GM19455 (cell line): Measurements from ENCODE around the gene OR8B3.
"Not testable (repeated sequence)": the region's sequence is repeated elsewhere in the genome, so short reads cannot be mapped to it uniquely, and the experiment has no call there.

Source experiments
- ATAC-seq: cut with Tn5 transposase; IDR thresholded peaks from one replicate; pipeline ENCODE4 v1.9.1; 2021; ENCODE audit not compliant: unreplicated experiment

OR8B3 gene, protein sequence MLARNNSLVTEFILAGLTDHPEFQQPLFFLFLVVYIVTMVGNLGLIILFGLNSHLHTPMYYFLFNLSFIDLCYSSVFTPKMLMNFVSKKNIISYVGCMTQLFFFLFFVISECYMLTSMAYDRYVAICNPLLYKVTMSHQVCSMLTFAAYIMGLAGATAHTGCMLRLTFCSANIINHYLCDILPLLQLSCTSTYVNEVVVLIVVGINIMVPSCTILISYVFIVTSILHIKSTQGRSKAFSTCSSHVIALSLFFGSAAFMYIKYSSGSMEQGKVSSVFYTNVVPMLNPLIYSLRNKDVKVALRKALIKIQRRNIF

DNA sequence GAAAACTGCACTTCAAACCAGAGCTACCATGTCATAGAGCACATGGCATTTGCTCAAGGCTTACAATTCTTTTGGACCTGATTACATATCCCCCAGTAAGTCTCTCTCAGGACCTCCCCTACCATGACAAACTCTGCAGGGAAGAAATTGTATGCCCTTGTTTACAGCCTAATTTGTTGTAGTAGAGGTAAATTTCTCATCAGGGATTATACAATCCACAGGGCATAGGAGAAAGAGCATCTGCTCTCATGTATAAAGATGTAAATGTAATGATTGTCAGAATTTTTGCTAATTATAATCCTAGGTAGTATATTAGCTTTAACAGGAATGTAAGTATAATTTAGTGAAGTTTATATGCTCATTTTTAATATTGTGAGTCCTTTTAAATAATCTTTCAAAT lies at the start of gene OR8B3:
Gene OR8B3, minus strand, starts transcription at position 101 of the 400 bp plus-strand sequence. CDS start 1,673 bp downstream, outside the sequence.
- no peak for ATAC-seq

DNA sequence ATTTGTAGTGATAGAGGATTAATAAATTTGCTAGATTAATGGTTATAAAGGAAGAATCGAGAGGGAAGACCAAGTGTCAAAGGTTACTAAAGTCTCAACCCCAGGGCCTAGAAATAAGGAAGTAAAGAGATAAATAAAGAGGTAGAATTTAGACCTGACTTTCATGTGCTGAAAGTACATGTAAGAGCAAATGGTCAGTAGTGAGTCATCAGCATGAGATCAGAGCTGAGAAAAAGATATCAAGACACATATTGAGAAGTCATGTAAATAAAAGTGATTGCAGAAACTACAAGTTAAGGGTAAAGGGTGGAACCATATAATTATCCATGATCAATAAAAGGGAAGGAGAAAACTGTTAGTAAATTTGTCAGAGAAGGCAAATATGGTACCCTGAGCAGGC lies 48.1 kb upstream of the OR8B3 start:
- ATAC-seq: no peak

DNA sequence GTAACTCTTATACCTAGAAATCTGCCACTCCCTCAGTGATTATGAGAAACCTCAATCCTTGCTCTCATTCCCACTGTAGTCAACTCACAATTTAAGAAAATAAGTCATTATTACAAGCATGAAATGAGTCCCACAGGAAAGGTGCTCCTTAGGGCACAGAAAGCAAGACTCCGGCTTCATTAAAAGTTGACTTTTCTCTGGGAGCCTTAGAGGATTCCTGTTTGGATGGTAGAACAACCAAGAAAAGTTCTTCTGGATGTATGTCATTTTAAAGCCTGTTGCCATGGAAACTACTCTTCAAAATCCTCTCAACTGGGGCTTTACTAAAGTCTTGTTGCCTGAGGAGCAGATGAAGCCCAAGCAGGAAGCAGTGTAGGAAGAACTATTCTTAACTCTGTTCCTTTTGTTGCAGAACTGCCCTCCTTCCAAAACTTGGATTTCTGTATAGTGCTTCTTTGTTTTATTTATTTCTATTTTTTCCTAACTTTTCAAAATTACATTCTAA lies 46.9 kb upstream of the OR8B3 start, which contains the start of gene OR8B8:
Gene OR8B8, minus strand, starts transcription at position 51 of the 505 bp plus-strand sequence. CDS start 4,611 bp downstream, outside the sequence.
- ATAC-seq: no peak

DNA sequence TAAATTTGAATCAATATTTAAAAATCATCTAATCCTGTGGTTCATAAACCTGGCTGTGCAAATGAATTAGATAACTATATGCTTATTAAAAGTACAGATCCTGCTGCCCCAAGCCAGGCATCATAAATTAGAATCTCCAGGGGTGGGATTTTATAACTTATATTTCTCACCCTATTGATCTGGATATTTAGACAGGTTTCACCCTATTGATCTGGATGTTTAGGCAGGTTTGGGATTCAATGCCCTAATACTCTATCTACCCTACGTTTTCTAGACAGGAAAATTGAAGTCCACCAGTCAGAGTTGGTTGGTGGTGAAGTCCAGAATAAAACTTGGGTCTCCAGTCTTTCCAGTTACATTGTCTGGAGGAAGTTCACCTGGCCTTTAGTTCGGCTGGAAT lies 44.0 kb upstream of the OR8B3 start:
- no peak for ATAC-seq

DNA sequence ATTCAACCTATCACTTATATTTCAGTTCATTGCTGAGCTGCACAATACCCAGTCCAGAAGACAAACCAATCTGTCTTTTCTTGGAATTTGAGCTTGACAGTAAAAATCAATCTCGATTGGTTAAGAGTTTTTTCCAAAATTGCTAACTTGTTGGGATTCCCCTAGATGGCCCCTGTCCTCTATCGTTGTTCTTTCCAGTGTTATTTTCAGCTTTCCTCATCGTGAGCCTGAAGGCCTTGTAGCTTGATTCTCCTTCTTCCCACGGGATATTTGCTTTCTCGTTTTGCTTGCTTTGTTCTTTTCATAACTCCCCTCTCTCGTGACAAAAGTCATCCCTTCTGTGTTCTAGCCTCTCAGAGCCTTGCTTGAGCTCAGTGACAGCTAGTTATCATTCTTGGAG lies 43.6 kb upstream of the OR8B3 start:
- no peak for ATAC-seq

DNA sequence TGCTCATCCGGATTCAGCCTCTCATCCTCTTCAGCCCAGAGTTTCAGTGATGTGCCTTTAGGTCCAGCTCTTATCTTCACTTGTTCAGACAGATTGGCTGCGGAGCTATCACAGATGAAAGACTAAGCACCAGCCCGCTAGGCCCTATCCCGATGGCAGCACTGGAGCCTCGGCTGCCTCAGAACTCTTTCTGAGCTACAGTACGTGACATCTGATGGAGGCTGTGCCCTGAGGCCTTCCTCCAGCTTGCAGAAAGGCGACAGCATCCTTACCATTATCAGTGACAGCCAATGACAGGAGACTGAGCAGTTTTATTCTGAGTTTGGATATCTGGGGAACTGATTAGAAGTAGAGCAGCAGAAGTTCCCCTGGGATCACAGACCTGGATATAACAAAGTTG lies 42.7 kb upstream of the OR8B3 start:
- no peak for ATAC-seq

DNA sequence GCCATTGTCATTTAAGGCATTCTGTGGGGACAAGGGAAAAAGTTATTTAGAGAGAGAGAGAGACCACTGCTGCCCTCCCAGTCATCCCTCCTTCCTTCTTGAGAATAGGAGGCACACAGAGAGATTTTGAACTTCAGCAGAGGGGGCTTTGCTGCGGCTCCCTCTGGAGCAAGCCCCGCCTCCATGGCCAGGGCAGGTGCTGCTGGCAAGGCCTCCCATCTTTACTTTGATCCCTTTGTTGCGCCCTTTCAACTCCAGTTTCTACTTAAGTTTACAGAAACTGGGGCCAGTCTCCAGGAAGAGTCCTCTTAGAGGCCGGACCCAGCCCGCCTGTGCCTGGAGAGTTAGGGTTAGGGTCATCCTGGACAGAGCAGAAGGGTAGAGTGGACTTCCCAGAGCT lies 42.3 kb upstream of the OR8B3 start:
- ATAC-seq: no peak

DNA sequence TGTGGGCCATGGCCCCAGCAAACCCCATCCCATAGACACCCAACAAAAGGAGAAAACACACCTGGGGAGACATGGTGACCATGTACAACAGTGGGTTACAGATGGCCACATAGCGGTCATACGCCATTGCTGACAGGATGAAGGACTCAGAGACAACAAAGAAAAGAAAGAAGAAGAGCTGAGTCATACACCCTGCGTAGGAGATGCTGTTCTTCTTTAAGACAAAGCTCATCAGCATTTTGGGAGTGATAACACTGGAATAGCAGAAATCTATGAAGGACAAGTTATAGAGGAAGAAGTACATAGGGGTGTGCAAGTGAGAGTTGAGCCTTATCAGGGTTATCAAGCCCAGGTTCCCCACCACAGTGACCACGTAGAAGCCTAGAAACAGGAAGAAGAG lies 41.8 kb upstream of the OR8B3 start:
- ATAC-seq: no peak

DNA sequence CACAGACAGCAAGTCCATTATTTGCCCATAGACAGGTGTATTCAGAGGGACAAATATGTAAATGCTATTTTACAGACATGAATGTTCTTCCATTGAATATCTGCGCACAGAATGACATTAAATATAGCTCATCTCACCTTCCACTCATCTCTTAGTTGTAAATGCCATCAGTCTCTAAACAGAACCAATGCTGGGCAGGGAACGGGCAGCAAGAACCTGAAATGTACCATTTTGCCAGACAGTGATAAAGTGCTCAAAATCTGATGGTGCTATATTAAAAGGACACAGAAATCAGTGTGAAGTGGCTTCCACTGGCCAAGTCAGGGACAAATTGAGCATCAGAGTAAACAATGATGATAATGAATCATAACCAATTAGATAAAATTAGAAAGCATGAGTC lies 35.9 kb upstream of the OR8B3 start:
- no peak for ATAC-seq

DNA sequence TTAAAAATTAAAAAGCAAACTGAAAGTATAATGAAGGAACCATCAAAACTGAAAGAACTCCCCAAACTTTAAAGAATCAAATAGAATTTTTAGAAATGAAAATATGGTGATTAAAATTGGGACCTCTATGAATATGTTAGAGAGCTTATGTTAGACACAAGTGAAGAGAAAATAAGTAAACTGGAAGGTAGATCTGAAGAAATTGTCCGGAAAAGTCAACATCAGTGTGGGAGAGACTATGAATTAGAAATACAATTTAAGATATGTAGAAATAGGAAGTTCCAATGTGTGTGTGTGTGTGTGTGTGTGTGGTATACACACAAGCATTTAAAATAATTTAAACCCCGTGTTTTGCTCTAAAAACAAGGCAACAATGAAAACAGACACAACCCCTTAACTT lies 30.8 kb upstream of the OR8B3 start:
- no peak for ATAC-seq

DNA sequence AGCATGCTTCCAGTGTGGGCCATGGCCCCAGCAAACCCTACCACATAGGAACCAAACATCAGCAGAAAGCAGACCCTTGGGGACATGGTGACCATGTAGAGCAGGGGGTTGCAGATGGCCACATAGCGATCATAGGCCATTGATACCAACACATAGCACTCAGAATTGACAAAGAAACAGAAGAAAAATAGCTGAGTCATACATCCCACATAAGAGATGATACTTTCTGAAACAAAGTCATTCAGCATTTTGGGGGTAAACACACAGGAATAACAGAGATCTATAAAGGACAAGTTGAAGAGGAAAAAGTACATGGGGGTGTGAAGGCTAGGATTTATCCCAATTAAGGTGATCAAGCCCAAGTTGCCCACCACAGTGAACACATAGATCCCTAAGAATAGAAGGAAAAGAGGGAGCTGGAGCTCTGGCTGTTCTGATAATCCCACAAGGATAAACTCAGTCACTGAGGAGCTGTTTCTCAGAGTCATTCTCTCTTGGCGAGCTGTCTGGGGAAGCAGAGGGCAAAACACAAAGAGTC lies 25.6 kb upstream of the OR8B3 start, which contains the start of gene OR8B4:
Gene OR8B4, minus strand, starts transcription at position 488 of the 538 bp plus-strand sequence. Its CDS starts 0 bp downstream, at position 488.
- ATAC-seq: no peak

DNA sequence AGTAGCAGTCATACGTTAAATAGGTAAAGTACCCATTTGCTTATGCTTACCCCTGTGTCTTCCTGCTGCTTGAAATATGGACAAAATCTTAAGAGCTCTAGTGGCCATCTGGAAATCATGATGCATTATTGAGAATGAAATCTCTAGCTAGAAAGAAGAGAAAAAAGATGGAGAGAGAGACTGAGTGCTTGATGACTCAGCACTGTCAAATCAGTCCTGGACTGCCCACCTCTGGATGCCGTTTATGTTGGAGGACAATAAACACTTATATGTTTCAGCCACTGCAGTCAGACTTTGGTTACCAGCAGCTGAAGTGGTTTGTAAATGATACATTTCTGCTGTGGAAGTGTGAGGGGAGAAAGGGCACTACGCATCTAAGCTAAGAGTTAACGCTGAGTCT lies 22.2 kb upstream of the OR8B3 start:
- no peak for ATAC-seq

DNA sequence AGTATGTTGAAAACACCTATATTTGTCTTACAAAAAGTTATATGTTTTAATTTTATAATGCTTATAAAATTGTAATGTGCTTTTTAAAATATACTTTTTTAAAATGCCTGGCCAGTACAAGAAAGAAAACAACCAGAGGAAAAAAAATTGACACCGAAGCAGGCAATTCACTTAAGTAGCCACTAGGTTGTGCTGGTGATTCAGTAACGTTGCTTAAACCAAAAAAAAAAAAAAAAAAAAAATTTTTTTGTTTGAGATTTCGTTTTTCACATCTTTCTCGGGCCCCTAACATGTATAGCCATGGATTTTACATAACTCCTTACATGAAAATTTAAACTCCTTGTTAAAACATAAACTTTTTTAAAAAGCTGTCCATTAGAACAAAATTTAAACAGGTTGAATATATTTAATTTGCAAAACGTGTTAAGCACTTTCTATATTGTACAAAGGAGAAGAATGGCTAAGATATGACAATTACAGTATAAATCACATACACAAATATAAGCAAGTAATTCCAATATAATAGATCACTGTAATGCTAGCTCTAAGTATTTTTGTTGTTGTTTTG lies 16.6 kb upstream of the OR8B3 start:
- ATAC-seq: no peak

DNA sequence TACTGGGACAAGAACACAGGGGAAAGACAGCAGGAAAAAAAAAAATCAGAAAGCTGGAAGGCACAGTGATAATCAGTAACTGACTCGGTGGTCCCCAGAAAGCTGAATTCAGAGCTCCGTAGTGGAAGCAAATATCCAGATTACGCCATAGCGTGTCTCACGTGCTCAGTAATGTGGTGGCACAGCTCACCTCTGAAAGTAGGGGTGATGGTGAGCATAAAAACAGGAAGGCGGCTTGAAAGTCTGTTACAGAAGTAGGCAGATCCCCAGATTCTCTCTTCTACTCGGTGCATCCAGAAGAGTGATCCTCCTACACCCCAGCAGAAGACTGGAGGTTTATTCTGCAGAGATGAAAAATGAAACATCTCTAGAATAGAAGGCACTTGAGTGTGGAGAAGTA lies 11.1 kb upstream of the OR8B3 start:
- no peak for ATAC-seq

DNA sequence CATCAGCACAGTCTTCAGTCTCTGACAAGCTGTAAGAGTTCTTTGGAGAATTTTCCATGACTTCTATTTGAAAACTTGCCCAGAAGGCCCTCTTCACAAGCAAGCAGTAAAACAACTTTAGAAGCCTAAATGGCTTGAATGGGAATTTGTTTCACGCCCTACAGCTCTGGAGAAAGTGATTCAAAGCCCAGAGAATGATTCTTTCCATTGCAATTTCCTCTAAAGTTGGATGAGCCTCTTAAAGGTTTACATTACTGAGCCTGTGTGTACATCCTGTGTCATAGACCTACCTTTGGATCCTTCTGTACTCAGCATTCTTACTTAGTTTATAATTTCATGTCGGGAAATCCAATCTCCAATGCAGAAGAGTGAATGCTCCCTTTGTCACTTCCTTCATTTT lies 6.8 kb upstream of the OR8B3 start:
- no peak for ATAC-seq

DNA sequence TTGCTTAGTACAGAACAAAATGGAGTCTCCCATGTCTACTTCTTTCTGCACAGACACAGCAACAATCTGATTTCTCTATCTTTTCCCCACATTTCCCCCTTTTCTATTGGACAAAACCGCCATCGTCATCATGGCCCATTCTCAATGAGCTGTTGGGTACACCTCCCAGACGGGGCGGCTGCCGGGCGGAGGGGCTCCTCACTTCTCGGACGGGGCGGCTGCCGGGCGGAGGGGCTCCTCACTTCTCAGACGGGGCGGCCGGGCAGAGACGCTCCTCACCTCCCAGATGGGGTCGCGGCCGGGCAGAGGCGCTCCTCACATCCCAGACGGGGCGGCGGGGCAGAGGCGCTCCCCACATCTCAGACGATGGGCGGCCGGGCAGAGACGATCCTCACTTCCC lies 4.4 kb upstream of the OR8B3 start:
- ATAC-seq: not testable (repeated sequence)

DNA sequence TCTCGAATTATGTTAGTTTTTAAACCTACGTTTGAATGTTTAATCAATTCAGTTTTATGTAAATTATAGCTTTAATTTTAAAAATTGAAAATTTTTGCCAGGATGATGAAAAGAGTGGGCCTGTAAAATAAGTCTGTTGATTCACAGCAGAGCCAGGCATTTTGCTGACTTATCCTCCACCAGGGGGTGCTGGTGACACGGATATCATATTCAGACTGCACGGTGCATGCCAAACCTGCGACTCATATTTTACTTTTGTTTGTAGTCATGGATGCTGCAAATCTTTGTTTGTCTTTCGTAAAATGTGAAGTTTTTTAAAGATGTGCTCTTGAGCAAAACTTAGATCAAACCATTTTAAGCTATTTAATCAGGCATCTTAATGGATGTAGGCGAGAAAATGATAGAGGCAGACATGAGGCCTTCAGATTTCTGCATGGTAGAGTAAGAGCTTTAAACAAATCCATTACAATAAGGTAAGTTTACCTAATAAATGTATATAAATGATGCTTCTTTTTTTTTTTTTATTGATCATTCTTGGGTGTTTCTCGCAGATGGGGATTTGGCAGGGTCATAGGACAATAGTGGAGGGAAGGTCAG lies 3.6 kb upstream of the OR8B3 start:
- peak; percentile 94 for ATAC-seq

DNA sequence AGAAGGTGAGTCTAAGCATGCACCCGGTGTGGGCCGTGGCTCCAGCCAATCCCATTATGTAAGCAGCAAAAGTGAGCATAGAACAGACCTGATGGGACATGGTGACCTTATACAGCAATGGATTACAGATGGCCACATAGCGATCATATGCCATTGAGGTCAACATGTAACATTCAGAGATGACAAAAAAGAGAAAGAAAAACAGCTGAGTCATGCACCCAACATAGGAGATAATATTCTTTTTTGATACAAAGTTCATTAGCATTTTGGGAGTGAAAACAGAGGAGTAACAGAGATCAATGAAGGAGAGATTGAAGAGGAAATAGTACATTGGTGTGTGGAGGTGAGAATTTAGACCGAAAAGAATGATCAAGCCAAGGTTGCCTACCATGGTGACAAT lies 2.0 kb downstream of the OR8B3 start:
- not testable (repeated sequence) for ATAC-seq

DNA sequence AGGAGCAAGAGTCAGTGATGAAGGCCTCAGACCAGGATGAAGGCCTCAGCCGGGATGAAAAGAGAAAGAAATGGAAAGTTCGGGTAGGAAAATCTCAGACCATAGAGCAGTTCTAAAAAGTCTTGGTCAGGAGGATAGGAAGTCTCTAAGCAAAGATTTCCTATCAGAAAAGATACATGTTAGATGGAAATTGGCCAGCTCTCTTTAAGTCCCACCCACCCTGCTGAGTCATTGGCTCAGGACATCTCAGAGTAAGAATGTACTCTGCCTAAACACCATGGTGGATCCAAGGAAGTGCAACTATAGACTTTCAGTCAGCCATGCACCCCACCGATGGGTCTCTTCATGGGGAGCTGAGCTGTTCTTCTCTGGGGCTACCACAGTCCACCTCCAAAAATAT lies 4.4 kb downstream of the OR8B3 start:
- ATAC-seq: no peak

DNA sequence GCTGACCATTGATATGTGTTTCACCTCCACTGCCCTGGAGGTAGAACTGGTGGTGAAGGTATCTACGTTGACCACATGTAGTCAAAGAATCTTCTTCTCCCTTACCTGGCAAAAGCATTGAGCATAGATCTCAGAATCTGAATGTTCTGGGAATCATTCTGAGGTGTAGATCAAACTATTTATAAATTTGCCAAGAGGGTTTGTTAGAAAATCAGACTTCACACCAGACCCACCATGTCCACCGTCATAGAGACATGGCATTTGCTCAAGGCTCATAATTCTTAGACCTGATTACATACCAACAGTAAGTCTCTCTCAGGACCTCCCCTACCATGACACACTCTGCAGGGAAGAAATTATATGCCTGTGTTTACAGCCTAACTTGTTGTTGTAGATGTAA lies 14.4 kb downstream of the OR8B3 start, which contains the start of gene OR8B2:
Gene OR8B2, minus strand, starts transcription at position 101 of the 400 bp plus-strand sequence. CDS start 1,156 bp downstream, outside the sequence.
- no peak for ATAC-seq

DNA sequence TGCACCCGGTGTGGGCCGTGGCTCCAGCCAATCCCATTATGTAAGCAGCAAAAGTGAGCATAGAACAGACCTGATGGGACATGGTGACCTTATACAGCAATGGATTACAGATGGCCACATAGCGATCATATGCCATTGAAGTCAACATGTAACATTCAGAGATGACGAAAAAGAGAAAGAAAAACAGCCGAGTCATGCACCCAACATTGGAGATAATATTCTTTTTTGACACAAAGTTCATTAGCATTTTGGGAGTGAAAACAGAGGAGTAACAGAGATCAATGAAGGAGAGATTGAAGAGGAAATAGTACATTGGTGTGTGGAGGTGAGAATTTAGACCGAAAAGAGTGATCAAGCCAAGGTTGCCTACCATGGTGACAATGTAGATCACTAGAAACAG lies 16.0 kb downstream of the OR8B3 start:
- ATAC-seq: not testable (repeated sequence)

DNA sequence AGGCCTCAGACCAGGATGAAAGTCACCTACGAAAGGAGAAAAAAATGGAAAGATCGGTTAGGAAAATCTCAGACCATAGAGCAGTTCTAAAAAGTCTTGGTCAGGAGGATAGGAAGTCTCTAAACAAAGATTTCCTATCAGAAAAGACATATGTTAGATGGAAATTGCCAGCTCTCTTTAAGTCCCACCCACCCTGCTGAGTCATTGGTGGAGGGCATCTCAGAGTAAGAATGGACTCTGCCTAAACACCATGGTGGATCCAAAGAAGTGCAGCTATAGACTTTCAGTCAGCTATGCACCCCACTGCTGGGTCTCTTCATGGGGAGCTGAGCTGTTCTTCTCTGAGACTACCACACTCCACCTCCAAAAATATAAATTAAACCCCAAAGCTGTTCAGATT lies 18.2 kb downstream of the OR8B3 start:
- no peak for ATAC-seq
